ENCODE data around the gene SPATA9.

GRCh38 chr5:95712347-95712958 lies 29.7 kb upstream of the SPATA9 start:
- TF ChIP-seq CSDC2 (CRISPR knock-in tag; IDR thresholded peaks at IDR 0.05) (no peak), ZNF70 (CRISPR knock-in tag; IDR thresholded peaks at IDR 0.05) (no peak), ARNTL (CRISPR knock-in tag; IDR thresholded peaks at IDR 0.05; ENCODE audit: borderline replicate concordance, low read depth) (no peak), RARB (CRISPR knock-in tag; IDR thresholded peaks at IDR 0.05) (no peak), ZNF8 (CRISPR knock-in tag; IDR thresholded peaks at IDR 0.05) (no peak), ZC3H10 (CRISPR knock-in tag; IDR thresholded peaks at IDR 0.05) (no peak), OSR1 (CRISPR knock-in tag; IDR thresholded peaks at IDR 0.05) (no peak), PPARA (CRISPR knock-in tag; IDR thresholded peaks at IDR 0.05; ENCODE audit: borderline replicate concordance) (no peak), ZFP30 (CRISPR knock-in tag; IDR thresholded peaks at IDR 0.05) (no peak), PATZ1 (CRISPR knock-in tag; IDR thresholded peaks at IDR 0.05; ENCODE audit: borderline replicate concordance) (no peak), TCF4 (CRISPR knock-in tag; IDR thresholded peaks at IDR 0.05; ENCODE audit: borderline replicate concordance) (no peak), POU6F1 (CRISPR knock-in tag; IDR thresholded peaks at IDR 0.05; ENCODE audit: borderline replicate concordance, low read depth) (no peak)

Data from SK-N-SH treated with all-trans-retinoic acid at 6 μM for 48 hours (cell line).